T-cell (primary cell): ENCODE measurements around the gene ARHGAP5. TPM values are rescaled to one million over a fixed set of nuclear protein-coding genes. Genes with fewer than 3 reads are reported as not detected.

Source experiments
- ATAC-seq, 4 experiments: fragments of 200-7000 bp in 3 of 4; fragments of 150-1000 bp in 1 of 4; cut with Tn5 transposase; replicated peaks in 1 of 4; 1 replicate in 3 of 4; 2 replicates in 1 of 4; pipeline ENCODE4 v1.10.0; 2021; ENCODE audit warnings: moderate library complexity in 3 of 4, mild to moderate bottlenecking in 2 of 4, moderate number of reproducible peaks in 1 of 4
- CTCF ChIA-PET, 2 donors: fragments of 300-600 bp; sonication (Branson Sonifier 250); formaldehyde crosslinking; loops; one replicate each; lab custom pipeline; 2022; ENCODE audit warnings: antibody characterized with exemption in 2 of 2; lab: Charles Lee
- POLR2A ChIA-PET, 2 donors: fragments of 300-600 bp; sonication (Branson Sonifier 250); formaldehyde crosslinking; loops; one replicate each; lab custom pipeline; 2022; ENCODE audit warnings: antibody characterized with exemption in 2 of 2; lab: Charles Lee
- DNase-seq, 35 experiments: peaks; one replicate each; pipeline versions ENCODE4 v3.0.0 to v3.0.0-alpha.2; 2013 to 2023
- H3K27ac ChIP-seq: one replicate; pipeline ENCODE4 v1.5.1; 2013; ENCODE audit warnings: low read length
- H3K27me3 ChIP-seq, 2 experiments: replicated peaks in 1 of 2; 1 replicate in 1 of 2; 2 replicates in 1 of 2; pipeline versions ENCODE4 v1.6.1 to v1.7.0; 2013; ENCODE audit warnings: low read length in 1 of 2, mixed read lengths in 1 of 2; ENCODE audit not compliant: control insufficient read depth in 2 of 2, insufficient read depth in 2 of 2; ENCODE audit errors: extremely low read depth in 1 of 2
- H3K36me3 ChIP-seq, 2 donors: 1 replicate in 1 of 2; 2 replicates in 1 of 2; pipeline versions ENCODE4 v1.6.1 to v1.7.0; 2013; ENCODE audit warnings: low read length in 1 of 2; ENCODE audit not compliant: control insufficient read depth in 2 of 2, insufficient read depth in 1 of 2; ENCODE audit errors: extremely low read depth in 1 of 2
- H3K4me1 ChIP-seq, 2 experiments: 1 replicate in 1 of 2; 2 replicates in 1 of 2; pipeline versions ENCODE4 v1.6.1 to v1.7.0; 2013; ENCODE audit warnings: low read length in 2 of 2, mixed read lengths in 1 of 2; ENCODE audit not compliant: insufficient read depth in 2 of 2, control insufficient read depth in 1 of 2; ENCODE audit errors: extremely low read depth in 1 of 2
- H3K4me3 ChIP-seq, 2 donors: 1 replicate in 1 of 2; 2 replicates in 1 of 2; pipeline versions ENCODE4 v1.5.1 to v1.7.0; 2013; ENCODE audit warnings: mild to moderate bottlenecking in 2 of 2, low read length in 1 of 2, moderate library complexity in 1 of 2; ENCODE audit not compliant: control insufficient read depth in 1 of 2; ENCODE audit errors: extremely low read depth in 1 of 2
- H3K9me3 ChIP-seq: 2 replicates; pipeline ENCODE4 v1.7.0; 2013
- H3K27ac Mint-ChIP-seq, 2 donors: one replicate each; pipeline ENCODE4 v1.8.0; 2020 to 2021; ENCODE audit warnings: mild to moderate bottlenecking in 2 of 2, mixed read lengths in 2 of 2
- H3K27me3 Mint-ChIP-seq, 2 donors: one replicate each; pipeline ENCODE4 v1.8.0; 2021 to 2022; ENCODE audit warnings: mixed read lengths in 2 of 2
- H3K36me3 Mint-ChIP-seq: one replicate; pipeline ENCODE4 v1.8.0; 2021; ENCODE audit warnings: mixed read lengths
- H3K4me1 Mint-ChIP-seq, 3 donors: one replicate each; pipeline ENCODE4 v1.8.0; 2020 to 2022; ENCODE audit warnings: mixed read lengths in 3 of 3, mild to moderate bottlenecking in 1 of 3
- H3K4me3 Mint-ChIP-seq, 3 donors: one replicate each; pipeline ENCODE4 v1.8.0; 2020 to 2022; ENCODE audit warnings: mild to moderate bottlenecking in 3 of 3, mixed read lengths in 3 of 3, moderate library complexity in 3 of 3
- H3K9me3 Mint-ChIP-seq, 3 donors: one replicate each; pipeline ENCODE4 v1.8.0; 2020 to 2022; ENCODE audit warnings: mixed read lengths in 3 of 3
- WGBS: methylation state at CpG from one replicate; pipeline ENCODE4 v1.1.5; 2013; ENCODE audit warnings: missing lambda C conversion rate; ENCODE audit not compliant: insufficient coverage; 5-methylcytosine and 5-hydroxymethylcytosine counted together
- total RNA-seq, 35 experiments: library from RNA in 6 of 35; stranded (reverse) in 6 of 35; fragments of 120-200 nt in 1 of 35; gene quantifications; one replicate each; pipeline versions ENCODE4 v1.2.1 to v1.2.4 and lab custom pipeline; 2013 to 2026

Gene ARHGAP5
- total RNA-seq, 5 donors from 2014 or later (not counting 1 experiment from before 2014, with no cell fraction given): 43.1 to 69.3 (median 60.9) TPM

DNA sequence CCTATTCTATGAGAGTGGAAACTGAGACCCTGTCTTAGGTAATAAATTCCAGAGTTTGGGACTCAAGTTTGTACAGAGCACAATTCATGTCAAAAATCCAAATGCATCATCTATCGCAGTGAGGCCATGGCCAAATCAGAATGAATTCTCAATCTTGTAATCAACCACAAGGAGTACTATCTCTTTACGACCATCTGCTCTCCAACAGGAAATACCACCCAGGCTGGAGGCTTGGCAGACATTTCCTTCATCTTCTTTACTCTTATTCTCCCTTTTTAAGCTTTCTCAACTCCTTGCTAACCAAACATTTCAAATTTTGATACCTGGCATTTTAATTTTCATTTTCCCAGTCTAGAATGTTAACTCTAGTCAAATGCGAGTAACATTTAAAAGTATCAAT, 92.1 kb downstream of the ARHGAP5 start:
- H3K36me3 ChIP-seq: no peaks in the 10 kb centered on the region
- no peak overlapping the region for H3K4me3 ChIP-seq
- CTCF ChIA-PET: interaction anchor here in 1 of 2 donors (1.0 kb wide), 1 partner anchor 15 kb away, joined by 3 read pairs; no protein-coding TSS in a partner anchor
- no peak overlapping the region for H3K27ac ChIP-seq
- Mint-ChIP-seq H3K9me3 (no peaks in the 10 kb centered on the region), H3K4me1 (no peaks in the 10 kb centered on the region), H3K27me3 (no peaks in the 10 kb centered on the region), H3K36me3 (no peaks in the 10 kb centered on the region), H3K27ac (no peak overlapping the region), H3K4me3 (no peak overlapping the region)
- H3K9me3 ChIP-seq: no peaks in the 10 kb centered on the region
- DNase-seq (no peak), ATAC-seq (no peak)
- WGBS: 13% methylated on average over 2 of the region's 3 CpGs
- H3K4me1 ChIP-seq: no peaks in the 10 kb centered on the region
- POLR2A ChIA-PET: no interaction called here
- H3K27me3 ChIP-seq: no peaks in the 10 kb centered on the region

DNA sequence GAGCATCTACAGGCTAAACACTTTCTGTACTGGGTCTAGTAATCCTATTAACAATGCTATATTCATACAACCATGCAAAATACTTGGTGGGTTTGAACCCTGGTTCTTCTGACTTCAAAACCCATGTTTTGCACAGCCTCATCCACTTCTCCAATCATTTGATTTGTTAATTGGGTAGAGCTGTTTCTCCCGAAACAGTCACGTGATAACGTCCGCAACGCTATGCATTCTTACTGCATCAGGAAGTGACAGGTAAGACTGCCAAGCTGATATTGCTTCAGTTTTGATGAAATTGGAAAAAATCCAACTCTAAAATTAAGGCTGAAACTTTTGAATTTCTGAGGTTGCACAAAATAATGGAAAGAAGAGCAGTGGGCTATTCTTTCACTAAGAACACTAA, 94.4 kb downstream of the ARHGAP5 start:
- Mint-ChIP-seq H3K4me3 (no peak overlapping the region), H3K9me3 (no peaks in the 10 kb centered on the region), H3K27ac (no peak overlapping the region), H3K27me3 (no peaks in the 10 kb centered on the region), H3K4me1 (no peaks in the 10 kb centered on the region), H3K36me3 (no peaks in the 10 kb centered on the region)
- Histone ChIP-seq H3K27ac (no peak overlapping the region), H3K36me3 (no peaks in the 10 kb centered on the region), H3K9me3 (no peaks in the 10 kb centered on the region), H3K4me1 (no peaks in the 10 kb centered on the region), H3K4me3 (no peak overlapping the region), H3K27me3 (no peaks in the 10 kb centered on the region)
- no CpG with 5 or more reads among the region's 5 CpGs for WGBS
- no peak for DNase-seq
- no peak for ATAC-seq
- POLR2A ChIA-PET: no interaction called here
- CTCF ChIA-PET: no interaction called here

DNA sequence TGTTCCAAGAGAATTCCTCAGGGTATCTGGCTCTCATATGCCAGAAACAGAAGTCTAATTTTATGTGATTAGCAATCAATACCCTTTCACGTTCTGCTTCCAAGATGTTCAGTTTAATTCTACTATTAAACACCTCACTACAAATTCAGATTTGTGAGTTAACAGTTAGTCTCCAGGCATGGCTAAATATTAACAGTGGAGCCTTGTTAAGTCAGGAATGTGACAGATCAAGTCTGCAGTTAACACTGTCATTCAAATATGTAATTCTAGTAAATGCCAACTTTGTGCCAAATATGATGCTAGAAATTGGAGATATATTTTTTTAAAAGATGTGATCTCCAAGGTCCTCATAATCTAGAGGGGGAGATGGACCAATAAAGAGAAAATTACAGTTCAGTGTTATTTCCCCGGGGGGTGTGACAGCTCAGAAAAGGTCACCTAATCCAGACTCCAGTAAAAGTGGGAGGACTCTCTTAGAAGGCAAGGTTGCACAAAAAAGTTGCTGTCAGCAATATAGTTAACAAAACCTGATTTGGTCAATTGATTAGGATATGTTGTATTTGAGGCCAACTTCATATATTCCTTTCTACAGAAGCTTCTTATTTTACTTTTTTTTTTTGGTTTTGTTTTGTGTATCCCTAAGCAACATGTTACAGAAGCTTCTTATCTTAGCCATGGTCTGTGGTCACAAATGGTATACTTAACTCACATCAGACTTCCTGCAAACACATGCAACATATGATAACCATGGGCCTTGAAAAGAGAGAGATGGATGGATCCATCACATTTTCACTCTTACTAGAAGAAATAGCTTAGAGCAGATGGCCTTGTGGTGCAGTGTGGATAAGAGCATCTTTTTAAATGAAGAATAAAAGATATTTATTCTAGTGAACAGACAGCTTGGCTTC, 106.3 kb downstream of the ARHGAP5 start:
- POLR2A ChIA-PET: interaction anchor here (0.6 kb wide), 2 partner anchors 790 to 1187 kb away, joined by 3 to 7 read pairs; no protein-coding TSS in a partner anchor
- WGBS: 100% methylated on average over 1 of the region's 2 CpGs
- Histone ChIP-seq H3K36me3 (no peaks in the 10 kb centered on the region), H3K27ac (no peak overlapping the region), H3K4me1 (no peaks in the 10 kb centered on the region), H3K27me3 (no peaks in the 10 kb centered on the region), H3K4me3 (no peak overlapping the region), H3K9me3 (no peaks in the 10 kb centered on the region)
- Mint-ChIP-seq H3K36me3 (peaks cover 5% of the 10 kb centered on the region), H3K4me3 (no peak overlapping the region), H3K27ac (no peak overlapping the region), H3K9me3 (peaks cover 0 to 28% (median 3%) of the 10 kb centered on the region in 3 donors), H3K27me3 (peaks cover 9 to 10% of the 10 kb centered on the region in 2 donors), H3K4me1 (peaks cover 3 to 6% (median 4%) of the 10 kb centered on the region in 3 donors)
- no peak for DNase-seq
- ATAC-seq: no peak
- CTCF ChIA-PET: interaction anchor here in 1 of 2 donors (1.0 kb wide), 1 partner anchor 14 kb away, joined by 3 read pairs; no protein-coding TSS in a partner anchor

DNA sequence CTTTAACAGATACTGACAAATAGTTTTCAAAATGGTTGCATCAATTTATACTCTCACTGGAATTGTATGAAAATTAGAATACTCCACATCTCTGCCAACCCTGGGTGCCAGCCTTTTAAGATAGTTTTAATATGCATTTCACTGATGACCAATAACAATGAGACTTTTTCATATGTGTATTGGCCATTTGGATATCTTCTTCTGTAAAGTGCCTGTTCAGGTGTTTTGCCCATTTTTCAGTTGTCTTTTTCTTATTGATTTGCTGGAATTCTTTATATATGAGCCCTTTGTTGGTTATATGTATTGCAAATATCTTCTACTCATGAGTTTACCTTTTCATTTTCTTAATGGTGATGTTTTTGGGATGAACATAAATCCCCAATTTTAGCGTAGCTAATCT, 108.0 kb downstream of the ARHGAP5 start:
- Histone ChIP-seq H3K27ac (no peak overlapping the region), H3K36me3 (no peaks in the 10 kb centered on the region), H3K9me3 (no peaks in the 10 kb centered on the region), H3K27me3 (no peaks in the 10 kb centered on the region), H3K4me3 (no peak overlapping the region), H3K4me1 (no peaks in the 10 kb centered on the region)
- H3K4me3 Mint-ChIP-seq: no peak overlapping the region
- no peak for ATAC-seq
- H3K4me1 Mint-ChIP-seq: peaks cover 3 to 6% (median 6%) of the 10 kb centered on the region in 3 donors
- H3K9me3 Mint-ChIP-seq: peaks cover 0 to 18% (median 3%) of the 10 kb centered on the region in 3 donors
- H3K27ac Mint-ChIP-seq: no peak overlapping the region
- ChIA-PET POLR2A (no interaction called here), CTCF (no interaction called here)
- no CpG with 5 or more reads among the region's 1 CpG for WGBS
- H3K27me3 Mint-ChIP-seq: peaks cover 4% of the 10 kb centered on the region in 2 donors
- DNase-seq: no peak
- peaks cover 5% of the 10 kb centered on the region for H3K36me3 Mint-ChIP-seq

DNA sequence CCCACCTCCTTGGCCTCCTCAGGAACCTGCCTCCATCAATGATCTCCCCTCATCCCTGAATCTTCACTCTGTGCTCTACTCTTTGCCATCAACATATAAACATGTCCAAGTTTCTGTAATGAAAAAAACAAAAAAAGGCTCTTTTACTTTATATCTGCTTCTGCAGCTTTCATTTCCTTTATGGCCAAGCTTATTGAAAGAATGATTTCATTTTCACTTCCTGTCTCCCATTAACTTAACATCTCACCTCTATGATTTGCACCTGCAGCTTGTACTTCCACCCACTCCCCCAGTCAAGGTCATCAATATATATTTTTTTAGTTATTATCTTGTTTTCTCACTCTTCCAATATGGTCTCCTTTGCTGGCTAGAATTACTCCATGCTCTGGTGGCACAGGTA, 109.1 kb downstream of the ARHGAP5 start:
- peaks cover 3 to 6% (median 6%) of the 10 kb centered on the region in 3 donors for H3K4me1 Mint-ChIP-seq
- peaks cover 4% of the 10 kb centered on the region in 2 donors for H3K27me3 Mint-ChIP-seq
- ATAC-seq (no peak), DNase-seq (no peak)
- H3K36me3 ChIP-seq: no peaks in the 10 kb centered on the region
- no peak overlapping the region for H3K27ac Mint-ChIP-seq
- H3K4me1 ChIP-seq: no peaks in the 10 kb centered on the region
- ChIA-PET POLR2A (no interaction called here), CTCF (interaction anchor here in 1 of 2 donors (0.5 kb wide), 1 partner anchor 33 kb away, joined by 3 read pairs; no protein-coding TSS in a partner anchor)
- no peaks in the 10 kb centered on the region for H3K27me3 ChIP-seq
- H3K4me3 ChIP-seq: no peak overlapping the region
- H3K9me3 Mint-ChIP-seq: peaks cover 0 to 10% (median 3%) of the 10 kb centered on the region in 3 donors
- no peak overlapping the region for H3K4me3 Mint-ChIP-seq
- peaks cover 5% of the 10 kb centered on the region for H3K36me3 Mint-ChIP-seq
- H3K9me3 ChIP-seq: no peaks in the 10 kb centered on the region
- no peak overlapping the region for H3K27ac ChIP-seq

DNA sequence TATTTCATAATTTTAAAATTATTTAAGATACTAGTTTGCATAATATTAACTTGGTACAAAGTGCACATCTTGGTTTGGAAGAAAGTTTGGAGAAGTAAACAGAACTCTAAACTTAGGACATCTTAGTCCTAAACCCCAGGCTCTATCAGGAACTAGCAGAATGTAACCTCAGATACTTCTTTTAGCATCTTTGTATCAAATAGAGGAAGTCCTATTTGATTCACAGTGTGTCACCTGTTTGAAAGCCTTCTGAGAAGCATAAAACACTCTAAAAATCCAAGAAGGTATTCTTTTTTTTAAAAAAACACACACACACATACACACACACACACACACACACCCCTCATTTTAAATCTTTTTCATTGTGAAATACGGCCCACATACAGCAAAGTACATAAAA, 112.7 kb downstream of the ARHGAP5 start:
- Mint-ChIP-seq H3K4me3 (no peak overlapping the region), H3K27ac (no peak overlapping the region)

More for the DNA sequence above, 112.7 kb downstream of the ARHGAP5 start:
- Mint-ChIP-seq H3K4me1 (peaks cover 3 to 6% (median 6%) of the 10 kb centered on the region in 3 donors), H3K9me3 (peaks cover 0 to 6% (median 3%) of the 10 kb centered on the region in 3 donors), H3K36me3 (no peaks in the 10 kb centered on the region), H3K27me3 (peaks cover 4 to 16% of the 10 kb centered on the region in 2 donors)
- WGBS: no CpG with 5 or more reads among the region's 1 CpG
- Histone ChIP-seq H3K27me3 (peaks cover 0 to 4% of the 10 kb centered on the region in 2 experiments), H3K27ac (no peak overlapping the region), H3K36me3 (no peaks in the 10 kb centered on the region), H3K4me1 (no peaks in the 10 kb centered on the region), H3K9me3 (no peaks in the 10 kb centered on the region), H3K4me3 (no peak overlapping the region)
- ATAC-seq: no peak
- CTCF ChIA-PET: no interaction called here
- no peak for DNase-seq
- POLR2A ChIA-PET: no interaction called here
